Parathyroid adenoma (tissue), 2 donors: Measurements from ENCODE around the gene PTTG1IP.

Experiments
- H2AFZ ChIP-seq: fragments of 300-600 bp; sonication (generic); one replicate; pipeline ENCODE4 v1.7.0; 2017; ENCODE audit warnings: antibody characterized with exemption, mild to moderate bottlenecking
- H3K27ac ChIP-seq: fragments of 300-600 bp; sonication (generic); one replicate; pipeline ENCODE4 v1.7.0; 2017
- H3K27me3 ChIP-seq: fragments of 300-600 bp; sonication (generic); one replicate; pipeline ENCODE4 v1.7.0; 2017; ENCODE audit warnings: low read length; ENCODE audit not compliant: control insufficient read depth, insufficient read depth
- H3K36me3 ChIP-seq: fragments of 300-600 bp; sonication (generic); one replicate; pipeline ENCODE4 v1.7.0; 2017; ENCODE audit warnings: low read length; ENCODE audit not compliant: control insufficient read depth, insufficient read depth
- H3K4me1 ChIP-seq: fragments of 300-600 bp; sonication (generic); one replicate; pipeline ENCODE4 v1.7.0; 2017; ENCODE audit warnings: control low read depth
- H3K4me2 ChIP-seq: fragments of 300-600 bp; sonication (generic); one replicate; pipeline ENCODE4 v1.7.0; 2017; ENCODE audit warnings: low read length
- H3K4me3 ChIP-seq: fragments of 300-600 bp; sonication (generic); one replicate; pipeline ENCODE4 v1.7.0; 2017; ENCODE audit warnings: low read depth, low read length
- H3K79me2 ChIP-seq: fragments of 300-600 bp; sonication (generic); one replicate; pipeline ENCODE4 v1.7.0; 2017; ENCODE audit warnings: control low read depth
- H3K9ac ChIP-seq: fragments of 300-600 bp; sonication (generic); one replicate; pipeline ENCODE4 v1.7.0; 2017; ENCODE audit warnings: mild to moderate bottlenecking
- H3K9me3 ChIP-seq: fragments of 300-600 bp; sonication (generic); one replicate; pipeline ENCODE4 v1.7.0; 2017; ENCODE audit warnings: low read length; ENCODE audit not compliant: control insufficient read depth
- CTCF ChIP-seq: fragments of 300-600 bp; sonication (generic); IDR thresholded peaks from one replicate; pipeline ENCODE4 v1.7.0; 2017; ENCODE audit warnings: antibody characterized with exemption, mild to moderate bottlenecking
- donor health status: primary hyperparathyroidism.

Gene PTTG1IP

GRCh38 chr21:44817914-44818639 is 55.4 kb downstream of the PTTG1IP start, which contains the start of gene SUMO3:
TSS of gene SUMO3 (minus strand) at chr21:44818062. CDS start at chr21:44817968, 94 bp downstream.
- no peak for TF ChIP-seq CTCF
- Histone ChIP-seq H3K4me2 (peak within 1 kb of the TSS; percentile 68), H3K79me2 (no peaks in the 10 kb centered on the region), H3K4me1 (no peaks in the 10 kb centered on the region), H3K27ac (peak within 1 kb of the TSS; percentile 49), H3K36me3 (no peaks in the 10 kb centered on the region), H2AFZ (peak within 1 kb of the TSS; percentile 85), H3K4me3 (peak within 1 kb of the TSS; percentile 47), H3K9ac (peak within 1 kb of the TSS; percentile 61), H3K27me3 (no peaks in the 10 kb centered on the region), H3K9me3 (no peaks in the 10 kb centered on the region)

GRCh38 chr21:44817506-44817880 is 56.0 kb downstream of the PTTG1IP start:
- no peak overlapping the region for H3K9ac ChIP-seq
- H2AFZ ChIP-seq: peak overlapping the region; percentile 50
- peak overlapping the region; percentile 47 for H3K4me2 ChIP-seq
- H3K9me3 ChIP-seq: no peaks in the 10 kb centered on the region
- no peak overlapping the region for H3K27ac ChIP-seq
- no peaks in the 10 kb centered on the region for H3K4me1 ChIP-seq
- no peak for TF ChIP-seq CTCF
- peak overlapping the region; percentile 47 for H3K4me3 ChIP-seq
- no peaks in the 10 kb centered on the region for H3K36me3 ChIP-seq
- no peaks in the 10 kb centered on the region for H3K27me3 ChIP-seq
- no peaks in the 10 kb centered on the region for H3K79me2 ChIP-seq

DNA sequence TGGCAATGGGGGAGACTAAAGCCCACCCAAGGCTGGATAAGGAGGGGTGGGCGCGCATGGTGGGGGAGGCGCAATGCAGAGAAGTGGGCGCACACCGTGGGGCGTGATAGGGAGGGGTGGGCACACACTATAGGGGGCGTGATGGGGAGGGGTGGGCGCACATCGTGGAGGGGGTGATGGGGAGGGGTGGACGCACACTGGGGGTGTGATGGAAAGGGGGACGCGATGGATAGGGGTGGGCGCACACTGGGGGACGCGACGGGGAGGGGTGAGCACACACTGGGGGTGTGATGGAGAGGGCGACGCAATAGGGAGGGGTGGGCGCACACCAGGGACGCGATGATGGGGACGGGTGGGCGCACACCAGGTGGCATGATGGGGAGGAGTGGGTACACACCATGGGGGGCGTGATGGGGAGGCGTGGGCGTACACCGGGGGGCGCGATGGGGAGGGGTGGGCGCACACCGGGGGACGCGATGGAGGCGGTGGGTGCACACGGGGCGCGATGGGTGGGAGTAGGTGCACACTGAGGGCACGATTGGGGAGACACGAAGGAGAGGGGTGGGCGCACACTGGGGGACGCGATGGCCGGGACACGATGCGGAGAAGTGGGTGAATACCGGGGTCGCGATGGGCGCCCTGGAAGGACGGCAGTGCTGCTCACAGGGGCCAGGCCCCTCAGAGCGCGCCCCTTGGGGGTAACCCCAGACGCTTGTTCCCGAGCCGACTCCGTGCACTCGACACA is 56.6 kb downstream of the PTTG1IP start:
- H3K27ac ChIP-seq: no peak overlapping the region
- H2AFZ ChIP-seq: peak overlapping the region; percentile 50
- H3K4me2 ChIP-seq: peak overlapping the region; percentile 47
- no peaks in the 10 kb centered on the region for H3K36me3 ChIP-seq
- no peak overlapping the region for H3K9ac ChIP-seq
- no peaks in the 10 kb centered on the region for H3K9me3 ChIP-seq
- no peak for TF ChIP-seq CTCF
- no peaks in the 10 kb centered on the region for H3K27me3 ChIP-seq
- H3K4me3 ChIP-seq: peak overlapping the region; percentile 47
- H3K4me1 ChIP-seq: no peaks in the 10 kb centered on the region
- no peaks in the 10 kb centered on the region for H3K79me2 ChIP-seq

DNA sequence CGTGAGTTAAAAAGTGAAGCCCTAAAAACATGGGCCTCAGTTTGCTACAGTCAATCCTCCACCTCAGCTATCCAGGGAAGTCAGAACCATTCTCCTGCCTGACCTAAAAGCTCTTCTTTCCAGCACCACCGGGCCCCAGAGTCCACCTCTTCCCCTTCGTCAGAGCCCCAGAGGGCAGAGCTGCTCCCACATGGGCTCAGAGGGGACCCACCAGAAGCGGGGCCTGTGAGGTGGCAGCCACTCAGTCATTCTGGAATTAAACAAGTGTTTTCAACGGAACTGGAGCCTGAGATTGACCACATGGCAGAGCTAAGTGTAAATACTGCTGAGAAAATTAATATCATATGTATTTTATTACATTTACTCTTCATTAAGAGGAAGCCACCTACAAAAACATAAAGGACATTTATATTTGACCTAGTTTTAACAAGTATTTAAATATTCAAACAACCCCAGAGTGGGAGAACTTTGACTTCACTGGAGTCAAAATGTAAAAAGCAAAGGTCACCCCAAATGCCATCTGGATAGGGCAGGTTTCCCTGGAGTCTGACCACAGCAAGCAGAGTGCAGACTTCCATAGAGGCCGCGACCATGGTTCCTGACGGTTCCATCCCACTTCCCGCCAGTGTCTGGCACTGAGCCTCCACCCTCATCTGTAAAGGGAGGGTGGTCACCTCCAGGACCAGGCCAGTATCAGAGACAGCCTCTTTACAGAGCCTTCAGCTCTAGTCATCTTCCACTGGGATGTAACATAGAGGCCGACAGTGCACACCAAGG is 57.5 kb downstream of the PTTG1IP start:
- Histone ChIP-seq H3K27ac (no peak overlapping the region), H3K9ac (no peak overlapping the region), H3K79me2 (no peaks in the 10 kb centered on the region), H3K4me1 (no peaks in the 10 kb centered on the region), H2AFZ (no peak overlapping the region), H3K4me3 (no peak overlapping the region), H3K27me3 (no peaks in the 10 kb centered on the region), H3K36me3 (no peaks in the 10 kb centered on the region), H3K9me3 (no peaks in the 10 kb centered on the region), H3K4me2 (no peak overlapping the region)
- no peak for TF ChIP-seq CTCF
